HepG2 (cell line): ENCODE data around the gene DOK1. TPM values are rescaled to one million over a fixed set of nuclear protein-coding genes. Genes with fewer than 3 reads are reported as not detected.

Experiments
- ATAC-seq: fragments of 200-7000 bp; cut with Tn5 transposase; 3 replicates; pipeline ENCODE4 v1.9.1; 2020; ENCODE audit warnings: mild to moderate bottlenecking, moderate library complexity
- BruUV-seq: library from RNA; stranded (reverse); fragments of 400-500 nt; replicated peaks from 2 replicates; lab custom pipeline; 2021; lab: Mats Ljungman, UMichigan
- CTCF ChIA-PET: fragments of 300-600 bp; formaldehyde crosslinking; extraction: SDS; loops from one replicate; lab custom pipeline; 2021; ENCODE audit warnings: low total read pairs, inconsistent platforms, low intra/inter-chr PET ratio; lab: Yijun Ruan, JAX
- POLR2A ChIA-PET: fragments of 350-600 bp; sonication (Branson Sonifier 250); formaldehyde crosslinking; loops from one replicate; lab custom pipeline; 2020; ENCODE audit warnings: antibody characterized with exemption, inconsistent platforms; lab: Yijun Ruan, JAX
- DNase-seq: peaks from one replicate; pipeline ENCODE4 v3.0.0-alpha.2; 2015; ENCODE audit warnings: low spot score
- FAIRE-seq: peaks from 3 replicates; lab custom pipeline; 2011; peaks lifted over from hg19 to GRCh38; lab: Jason Lieb, UNC
- H2AFZ ChIP-seq: one replicate; pipeline ENCODE4 v1.6.1; 2011; ENCODE audit warnings: low read length, inconsistent platforms
- H3K27ac ChIP-seq: fragments of 300-600 bp; 3 replicates; pipeline ENCODE4 v1.8.0; 2011; ENCODE audit warnings: mixed run types, mild to moderate bottlenecking, mixed read lengths, low read length, inconsistent platforms; ENCODE audit not compliant: insufficient read depth; ENCODE audit errors: extremely low read length
- H3K27me3 ChIP-seq, 2 experiments: fragments of 200-600 bp in 1 of 2; 2 replicates in 1 of 2; 3 replicates in 1 of 2; pipeline versions ENCODE4 v1.6.0 to v1.8.0; 2011; ENCODE audit warnings: low read length in 2 of 2, mild to moderate bottlenecking in 2 of 2, moderate library complexity in 2 of 2, inconsistent platforms in 1 of 2; ENCODE audit not compliant: insufficient read depth in 2 of 2, control insufficient read depth in 1 of 2
- H3K36me3 ChIP-seq, 2 experiments: fragments of 200-600 bp in 1 of 2; replicated peaks in 1 of 2; 2 replicates in 1 of 2; 3 replicates in 1 of 2; pipeline versions ENCODE4 v1.5.1 to v1.8.0; 2011; ENCODE audit warnings: low read length in 2 of 2, inconsistent platforms in 1 of 2; ENCODE audit not compliant: insufficient read depth in 2 of 2, control insufficient read depth in 1 of 2
- H3K4me1 ChIP-seq: 2 replicates; pipeline ENCODE4 v1.5.1; 2012; ENCODE audit warnings: low read length, inconsistent platforms; ENCODE audit not compliant: insufficient read depth
- H3K4me2 ChIP-seq: 2 replicates; pipeline ENCODE4 v1.6.0; 2011; ENCODE audit warnings: low read depth, low read length, inconsistent platforms
- H3K4me3 ChIP-seq, 3 experiments: fragments of 200-600 bp in 1 of 3; sonication (generic), shearing (Covaris generic) in 1 of 3; replicated peaks in 1 of 3; 2 replicates each; pipeline ENCODE4 v1.5.1; 2011 to 2016; ENCODE audit warnings: low read length in 3 of 3, inconsistent platforms in 2 of 3, low read depth in 2 of 3, mild to moderate bottlenecking in 2 of 3, control low read depth in 1 of 3, mixed read lengths in 1 of 3; ENCODE audit not compliant: insufficient read depth in 1 of 3
- H3K79me2 ChIP-seq: one replicate; pipeline ENCODE4 v1.6.1; 2011; ENCODE audit warnings: low read length, inconsistent platforms; ENCODE audit not compliant: insufficient read depth
- H3K9ac ChIP-seq: 2 replicates; pipeline ENCODE4 v1.6.0; 2011; ENCODE audit warnings: mild to moderate bottlenecking, low read depth, low read length, inconsistent platforms; ENCODE audit not compliant: insufficient read depth
- H3K9me3 ChIP-seq: 2 replicates; pipeline ENCODE4 v1.5.1; 2012; ENCODE audit warnings: mild to moderate bottlenecking, low read length
- H4K20me1 ChIP-seq: 2 replicates; pipeline ENCODE4 v1.6.0; 2011; ENCODE audit warnings: inconsistent platforms, mild to moderate bottlenecking, low read length, moderate library complexity; ENCODE audit not compliant: insufficient read depth
- GTF3A ChIP-seq: sonication (generic); formaldehyde crosslinking; conservative IDR thresholded peaks from 2 replicates; pipeline ENCODE4 v1.4.0; 2020; ENCODE audit warnings: mild to moderate bottlenecking, missing genetic modification reagents
- HES4 ChIP-seq: sonication (generic); formaldehyde crosslinking; IDR thresholded peaks from 2 replicates; pipeline ENCODE4 v1.9.0; 2021; ENCODE audit warnings: mild to moderate bottlenecking, missing genetic modification reagents, borderline replicate concordance
- HOXA3 ChIP-seq: sonication (generic); formaldehyde crosslinking; IDR thresholded peaks from 2 replicates; pipeline ENCODE4 v1.5.0; 2020; ENCODE audit warnings: missing genetic modification reagents
- KDM6A ChIP-seq: IDR thresholded peaks from 2 replicates; pipeline ENCODE4 v1.6.1; 2016; ENCODE audit warnings: low read depth
- MAFG ChIP-seq: sonication (generic); formaldehyde crosslinking; IDR thresholded peaks from 2 replicates; pipeline ENCODE4 v1.5.1; 2020; ENCODE audit warnings: mild to moderate bottlenecking, missing genetic modification reagents
- MLXIP ChIP-seq: sonication (generic); formaldehyde crosslinking; IDR thresholded peaks from 2 replicates; pipeline ENCODE4 v1.9.0; 2021; ENCODE audit warnings: missing genetic modification reagents, borderline replicate concordance
- MNT ChIP-seq: fragments of 450-650 bp; IDR thresholded peaks from 2 replicates; pipeline ENCODE4 v1.6.1; 2016
- PAWR ChIP-seq: sonication (generic); formaldehyde crosslinking; IDR thresholded peaks from 2 replicates; pipeline ENCODE4 v1.4.0; 2020; ENCODE audit warnings: missing genetic modification reagents, mild to moderate bottlenecking, borderline replicate concordance
- PHF21A ChIP-seq: sonication (generic); formaldehyde crosslinking; IDR thresholded peaks from 2 replicates; pipeline ENCODE4 v1.5.0; 2020; ENCODE audit warnings: mild to moderate bottlenecking, missing genetic modification reagents
- RBFOX2 ChIP-seq: fragments of 200-400 bp; formaldehyde crosslinking; IDR thresholded peaks from 2 replicates; pipeline ENCODE4 v1.6.1; 2017; ENCODE audit warnings: low read depth, mild to moderate bottlenecking, low read length
- SALL1 ChIP-seq: sonication (generic); formaldehyde crosslinking; IDR thresholded peaks from 2 replicates; pipeline ENCODE4 v1.8.0; 2022; ENCODE audit warnings: mild to moderate bottlenecking, missing genetic modification reagents
- SMYD3 ChIP-seq: sonication (generic); formaldehyde crosslinking; IDR thresholded peaks from 2 replicates; pipeline ENCODE4 v1.8.1; 2023; ENCODE audit warnings: mild to moderate bottlenecking, missing genetic modification reagents
- ZFP37 ChIP-seq: sonication (generic); formaldehyde crosslinking; IDR thresholded peaks from 2 replicates; pipeline ENCODE4 v1.4.0; 2020; ENCODE audit warnings: missing genetic modification reagents, borderline replicate concordance
- ZNF331 ChIP-seq: sonication (generic); formaldehyde crosslinking; IDR thresholded peaks from 2 replicates; pipeline ENCODE4 v1.4.0; 2020; ENCODE audit warnings: missing genetic modification reagents
- ZNF768 ChIP-seq: sonication (generic); formaldehyde crosslinking; IDR thresholded peaks from 2 replicates; pipeline ENCODE4 v1.4.0; 2020; ENCODE audit warnings: missing genetic modification reagents
- WGBS: methylation state at CpG from one replicate; pipeline ENCODE4 v1.1.6; 2017; ENCODE audit warnings: low lambda C conversion rate; 5-methylcytosine and 5-hydroxymethylcytosine counted together
- in situ Hi-C: cut with HindIII; loops from 2 replicates; pipeline ENCODE4 v1.10.0; 2017; ENCODE audit warnings: low pct_unique_long_range_greater_than_20kb; ENCODE audit not compliant: extremely low pct_ligation_motif_present
- intact Hi-C: fragments of 100-400 bp; cut with micrococcal nuclease; formaldehyde crosslinking; loops from one replicate; pipeline ENCODE4 v1.10.0; 2022; ENCODE audit not compliant: unreplicated experiment
- polyA plus RNA-seq, 8 experiments: library from polyadenylated mRNA; depleted of rRNA in 3 of 8; stranded (reverse) in 7 of 8; unstranded in 1 of 8; fragments of >200 nt; fragmentation: Illumina TruSeq in 4 of 8; extraction: Trizol in 4 of 8; gene quantifications; 2 replicates each; pipeline versions ENCODE4 v1.2.1 to v1.2.3, GENCODE V29; 2011 to 2016; ENCODE audit warnings: low read depth in 4 of 8, missing spikeins in 1 of 8, mixed read lengths in 1 of 8; ENCODE audit not compliant: insufficient read depth in 1 of 8
- total RNA-seq, 5 experiments: library from RNA; depleted of rRNA; stranded (reverse); fragments of >200 nt; fragmentation: Illumina TruSeq; extraction: Trizol; gene quantifications; 2 replicates each; pipeline ENCODE4 v1.2.3, GENCODE V29; 2016; ENCODE audit warnings: low read depth in 1 of 5
- TF ChIP-seq, protein P1 (sequence below): sonication (generic); formaldehyde crosslinking; IDR thresholded peaks from 2 replicates; pipeline ENCODE4 v1.4.0; 2020; ENCODE audit warnings: missing genetic modification reagents

Gene DOK1
- total and polyA plus RNA-seq, 2 of the 13 experiments (the other 11 are each of a cell fraction or from before 2014, with no cell fraction given): 0.53 to 0.74 TPM

GRCh38 chr2:74524005-74524404, 30.5 kb upstream of the DOK1 start:
- no peak for FAIRE-seq
- Histone ChIP-seq H3K9ac (no peak overlapping the region), H3K27ac (no peak overlapping the region), H3K27me3 (no peaks in the 10 kb centered on the region; a peak in 1 of 5 replicates), H4K20me1 (no peaks in the 10 kb centered on the region), H3K4me2 (no peak overlapping the region), H3K36me3 (peaks cover 23 to 48% of the 10 kb centered on the region in 2 experiments), H3K4me3 (no peak overlapping the region), H3K79me2 (peaks cover 40% of the 10 kb centered on the region), H2AFZ (no peak overlapping the region), H3K9me3 (no peaks in the 10 kb centered on the region), H3K4me1 (peaks cover 59% of the 10 kb centered on the region)
- 97% methylated on average over 9 of the region's 9 CpGs for WGBS
- DNase-seq: no peak
- no peak for TF ChIP-seq ZFP37 (CRISPR knock-in tag)
- peak; percentile 21; the same call in 1 of the 2 replicates for TF ChIP-seq SALL1 (CRISPR knock-in tag)
- no peak for TF ChIP-seq RBFOX2
- TF ChIP-seq MNT: no peak
- TF ChIP-seq SMYD3 (CRISPR knock-in tag): no peak
- no peak for TF ChIP-seq MLXIP (CRISPR knock-in tag)
- no peak for TF ChIP-seq GTF3A (CRISPR knock-in tag)
- TF ChIP-seq HOXA3: no peak
- TF ChIP-seq HES4 (CRISPR knock-in tag): no peak
- TF ChIP-seq KDM6A (CRISPR knock-in tag): no peak
- 0 out of 2 replicates have a peak, but pooled peaks have one; percentile 13 for TF ChIP-seq PHF21A (CRISPR knock-in tag)
- TF ChIP-seq PAWR (CRISPR knock-in tag): no peak
- TF ChIP-seq, protein P1, sequence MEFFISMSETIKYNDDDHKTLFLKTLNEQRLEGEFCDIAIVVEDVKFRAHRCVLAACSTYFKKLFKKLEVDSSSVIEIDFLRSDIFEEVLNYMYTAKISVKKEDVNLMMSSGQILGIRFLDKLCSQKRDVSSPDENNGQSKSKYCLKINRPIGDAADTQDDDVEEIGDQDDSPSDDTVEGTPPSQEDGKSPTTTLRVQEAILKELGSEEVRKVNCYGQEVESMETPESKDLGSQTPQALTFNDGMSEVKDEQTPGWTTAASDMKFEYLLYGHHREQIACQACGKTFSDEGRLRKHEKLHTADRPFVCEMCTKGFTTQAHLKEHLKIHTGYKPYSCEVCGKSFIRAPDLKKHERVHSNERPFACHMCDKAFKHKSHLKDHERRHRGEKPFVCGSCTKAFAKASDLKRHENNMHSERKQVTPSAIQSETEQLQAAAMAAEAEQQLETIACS: no peak
- no peak for TF ChIP-seq ZNF331
- TF ChIP-seq MAFG: no peak
- no peak for TF ChIP-seq ZNF768 (CRISPR knock-in tag)
- in situ Hi-C loops (no loop called here), intact Hi-C loops (no loop called here)
- CTCF ChIA-PET: no interaction called here
- no peak for ATAC-seq
- BruUV-seq: no TSS peak
- POLR2A ChIA-PET: interaction anchor here (1.2 kb wide), 1 partner anchor 20 kb away, joined by 3 read pairs; no protein-coding TSS in a partner anchor
